ENCODE results near the gene SLC25A1. TPM values are rescaled to one million over a fixed set of nuclear protein-coding genes. Genes with fewer than 3 reads are reported as not detected.
A peak's percentile ranks its signal among the peaks of the same experiment; 100 is the strongest.
"Not testable (repeated sequence)": the region's sequence is repeated elsewhere in the genome, so short reads cannot be mapped to it uniquely, and the experiment has no call there.

SLC25A1 gene
- total RNA-seq, 5 donors from 2014 or later (not counting 1 experiment from before 2014, with no cell fraction given), result 24.1 to 52.9 (median 45.7) TPM

- ATAC-seq (replicated peaks in 1 of 4); H3K27ac Mint-ChIP-seq; H3K9me3 Mint-ChIP-seq; H3K4me3 ChIP-seq (ENCODE audit: control insufficient read depth in 1 of 2, extremely low read depth in 1 of 2, low read length in 1 of 2); H3K27ac ChIP-seq (ENCODE audit: low read length); H3K4me3 Mint-ChIP-seq; H3K9me3 ChIP-seq; H3K36me3 ChIP-seq (ENCODE audit: control insufficient read depth in 2 of 2, extremely low read depth in 1 of 2, insufficient read depth in 1 of 2, low read length in 1 of 2); CTCF ChIA-PET; POLR2A ChIA-PET; DNase-seq; H3K36me3 Mint-ChIP-seq; H3K4me1 ChIP-seq (ENCODE audit: control insufficient read depth in 1 of 2, extremely low read depth in 1 of 2, insufficient read depth in 2 of 2, low read length in 2 of 2): not testable (repeated sequence)
- peaks cover 5 to 11% (median 6%) of the 10 kb centered on the region in 3 donors for H3K4me1 Mint-ChIP-seq
- H3K27me3 ChIP-seq (replicated peaks in 1 of 2; ENCODE audit: control insufficient read depth in 2 of 2, extremely low read depth in 1 of 2, insufficient read depth in 2 of 2, low read length in 1 of 2), result peaks cover 6 to 45% of the 10 kb centered on the region in 2 experiments
- 92% methylated on average over 9 of the region's 9 CpGs for WGBS (ENCODE audit: insufficient coverage)
- peaks cover 21 to 54% of the 10 kb centered on the region in 2 donors for H3K27me3 Mint-ChIP-seq
Observed at GRCh38 chr22:19156109-19156508, 22.4 kb downstream of the SLC25A1 start.

GRCh38 chr22:19152942-19153883 lies 25.3 kb downstream of the SLC25A1 start:
- no peaks in the 10 kb centered on the region for H3K36me3 Mint-ChIP-seq
- H3K4me1 ChIP-seq (ENCODE audit: control insufficient read depth in 1 of 2, extremely low read depth in 1 of 2, insufficient read depth in 2 of 2, low read length in 2 of 2), result peaks cover 0 to 15% of the 10 kb centered on the region in 2 experiments
- POLR2A ChIA-PET, result interaction anchor here in 1 of 2 donors (0.6 kb wide), 1 partner anchor 26 kb away, joined by 5 read pairs; no protein-coding TSS in a partner anchor
- peaks cover 8 to 61% of the 10 kb centered on the region in 2 experiments for H3K27me3 ChIP-seq (replicated peaks in 1 of 2; ENCODE audit: control insufficient read depth in 2 of 2, extremely low read depth in 1 of 2, insufficient read depth in 2 of 2, low read length in 1 of 2)
- WGBS (ENCODE audit: insufficient coverage), result 51% methylated on average over 5 of the region's 11 CpGs
- H3K4me3 Mint-ChIP-seq, result no peak overlapping the region
- H3K36me3 ChIP-seq (ENCODE audit: control insufficient read depth in 2 of 2, extremely low read depth in 1 of 2, insufficient read depth in 1 of 2, low read length in 1 of 2), result no peaks in the 10 kb centered on the region
- no peak for ATAC-seq (replicated peaks in 1 of 4)
- H3K9me3 ChIP-seq, result no peaks in the 10 kb centered on the region
- DNase-seq, result no peak
- peaks cover 25 to 52% of the 10 kb centered on the region in 2 donors for H3K27me3 Mint-ChIP-seq
- CTCF ChIA-PET, result interaction anchor here in 1 of 2 donors (0.6 kb wide), 1 partner anchor 9 kb away, joined by 4 read pairs; the partner anchor contains the start of gene ESS2
- H3K27ac ChIP-seq (ENCODE audit: low read length), result no peak overlapping the region
- H3K9me3 Mint-ChIP-seq, result no peaks in the 10 kb centered on the region
- no peak overlapping the region for H3K27ac Mint-ChIP-seq
- H3K4me3 ChIP-seq (ENCODE audit: control insufficient read depth in 1 of 2, extremely low read depth in 1 of 2, low read length in 1 of 2), result no peak overlapping the region
- peaks cover 8 to 14% (median 12%) of the 10 kb centered on the region in 3 donors for H3K4me1 Mint-ChIP-seq

- Histone ChIP-seq H3K36me3 (ENCODE audit: control insufficient read depth in 2 of 2, extremely low read depth in 1 of 2, insufficient read depth in 1 of 2, low read length in 1 of 2) (no peaks in the 10 kb centered on the region), H3K9me3 (no peaks in the 10 kb centered on the region), H3K27ac (ENCODE audit: low read length) (no peak overlapping the region), H3K4me1 (ENCODE audit: control insufficient read depth in 1 of 2, extremely low read depth in 1 of 2, insufficient read depth in 2 of 2, low read length in 2 of 2) (peaks cover 0 to 15% of the 10 kb centered on the region in 2 experiments), H3K27me3 (replicated peaks in 1 of 2; ENCODE audit: control insufficient read depth in 2 of 2, extremely low read depth in 1 of 2, insufficient read depth in 2 of 2, low read length in 1 of 2) (peaks cover 8 to 67% of the 10 kb centered on the region in 2 experiments), H3K4me3 (ENCODE audit: control insufficient read depth in 1 of 2, extremely low read depth in 1 of 2, low read length in 1 of 2) (no peak overlapping the region)
- DNase-seq (no peak), ATAC-seq (replicated peaks in 1 of 4) (no peak)
- no peaks in the 10 kb centered on the region for H3K9me3 Mint-ChIP-seq
- H3K27me3 Mint-ChIP-seq, result peaks cover 25 to 65% of the 10 kb centered on the region in 2 donors
- H3K27ac Mint-ChIP-seq, result no peak overlapping the region
- H3K4me3 Mint-ChIP-seq, result peak overlapping the region; percentile 49 to 86 (median 69)
- WGBS (ENCODE audit: insufficient coverage), result 64% methylated on average over 5 of the region's 10 CpGs
- no peaks in the 10 kb centered on the region for H3K36me3 Mint-ChIP-seq
- H3K4me1 Mint-ChIP-seq, result peaks cover 8 to 14% (median 12%) of the 10 kb centered on the region in 3 donors
- CTCF ChIA-PET, result no interaction called here
- POLR2A ChIA-PET, result no interaction called here
Observed at GRCh38 chr22:19151329-19152191, 27.0 kb downstream of the SLC25A1 start.

- Histone ChIP-seq H3K27ac (ENCODE audit: low read length) (no peak overlapping the region), H3K4me1 (ENCODE audit: control insufficient read depth in 1 of 2, extremely low read depth in 1 of 2, insufficient read depth in 2 of 2, low read length in 2 of 2) (peaks cover 0 to 15% of the 10 kb centered on the region in 2 experiments), H3K9me3 (no peaks in the 10 kb centered on the region), H3K4me3 (ENCODE audit: control insufficient read depth in 1 of 2, extremely low read depth in 1 of 2, low read length in 1 of 2) (no peak overlapping the region), H3K36me3 (ENCODE audit: control insufficient read depth in 2 of 2, extremely low read depth in 1 of 2, insufficient read depth in 1 of 2, low read length in 1 of 2) (no peaks in the 10 kb centered on the region), H3K27me3 (replicated peaks in 1 of 2; ENCODE audit: control insufficient read depth in 2 of 2, extremely low read depth in 1 of 2, insufficient read depth in 2 of 2, low read length in 1 of 2) (peaks cover 8 to 62% of the 10 kb centered on the region in 2 experiments)
- Mint-ChIP-seq H3K4me3 (peak overlapping the region; percentile 49 to 86 (median 69)), H3K27me3 (peaks cover 25 to 60% of the 10 kb centered on the region in 2 donors), H3K36me3 (no peaks in the 10 kb centered on the region), H3K4me1 (peaks cover 8 to 14% (median 12%) of the 10 kb centered on the region in 3 donors), H3K27ac (no peak overlapping the region), H3K9me3 (no peaks in the 10 kb centered on the region)
- ATAC-seq (replicated peaks in 1 of 4) (no peak), DNase-seq (no peak)
- ChIA-PET CTCF (no interaction called here), POLR2A (no interaction called here)
- WGBS (ENCODE audit: insufficient coverage), result 19% methylated on average over 61 of the region's 68 CpGs
Observed at GRCh38 chr22:19150482-19151328, 27.8 kb downstream of the SLC25A1 start.

- H3K36me3 Mint-ChIP-seq, result no peaks in the 10 kb centered on the region
- ATAC-seq (replicated peaks in 1 of 4) (peak in 3 of 4 experiments; percentile 12 to 38 (median 13)), DNase-seq (no peak)
- peaks cover 0 to 15% of the 10 kb centered on the region in 2 experiments for H3K4me1 ChIP-seq (ENCODE audit: control insufficient read depth in 1 of 2, extremely low read depth in 1 of 2, insufficient read depth in 2 of 2, low read length in 2 of 2)
- H3K9me3 ChIP-seq, result no peaks in the 10 kb centered on the region
- peak within 1 kb of the TSS; percentile 17 to 33 for H3K4me3 ChIP-seq (ENCODE audit: control insufficient read depth in 1 of 2, extremely low read depth in 1 of 2, low read length in 1 of 2)
- H3K36me3 ChIP-seq (ENCODE audit: control insufficient read depth in 2 of 2, extremely low read depth in 1 of 2, insufficient read depth in 1 of 2, low read length in 1 of 2), result no peaks in the 10 kb centered on the region
- H3K9me3 Mint-ChIP-seq, result no peaks in the 10 kb centered on the region
- peaks cover 8 to 56% of the 10 kb centered on the region in 2 experiments for H3K27me3 ChIP-seq (replicated peaks in 1 of 2; ENCODE audit: control insufficient read depth in 2 of 2, extremely low read depth in 1 of 2, insufficient read depth in 2 of 2, low read length in 1 of 2)
- no peak within 1 kb of the TSS for H3K27ac Mint-ChIP-seq
- ChIA-PET POLR2A (no interaction called here), CTCF (no interaction called here)
- H3K4me3 Mint-ChIP-seq, result peak within 1 kb of the TSS; percentile 49 to 86 (median 69)
- H3K4me1 Mint-ChIP-seq, result peaks cover 8 to 14% (median 12%) of the 10 kb centered on the region in 3 donors
- H3K27me3 Mint-ChIP-seq, result peaks cover 25 to 58% of the 10 kb centered on the region in 2 donors
- WGBS (ENCODE audit: insufficient coverage), result 11% methylated on average over 40 of the region's 59 CpGs
- H3K27ac ChIP-seq (ENCODE audit: low read length), result no peak within 1 kb of the TSS
Observed at GRCh38 chr22:19149991-19150390, 28.5 kb downstream of the SLC25A1 start, which contains the start of gene GSC2. Gene GSC2, minus strand, starts transcription at chr22:19150292. Its CDS starts 9 bp downstream, at chr22:19150283.

Data from T-cell (primary cell).